ACC112 (cell line): ENCODE data around the gene LRRC8D.
A peak's percentile ranks its signal among the peaks of the same experiment; 100 is the strongest.

Source experiments
- H2AFZ ChIP-seq: fragments of 200-600 bp; sonication (generic); one replicate; pipeline ENCODE4 v1.6.0; 2017; ENCODE audit warnings: antibody characterized with exemption, low read length; ENCODE audit not compliant: unreplicated experiment
- H3K27ac ChIP-seq: fragments of 200-600 bp; sonication (generic); 2 replicates; pipeline ENCODE4 v1.5.1; 2014; ENCODE audit warnings: low read depth, mild to moderate bottlenecking, antibody characterized with exemption, low read length, moderate library complexity
- H3K27me3 ChIP-seq: fragments of 200-600 bp; sonication (generic); 2 replicates; pipeline ENCODE4 v1.6.1; 2014; ENCODE audit warnings: mild to moderate bottlenecking, antibody characterized with exemption, low read length, moderate library complexity, mixed read lengths; ENCODE audit not compliant: insufficient read depth
- H3K36me3 ChIP-seq: fragments of 200-600 bp; sonication (generic); 2 replicates; pipeline ENCODE4 v1.6.1; 2016; ENCODE audit warnings: mild to moderate bottlenecking, antibody characterized with exemption, low read length, moderate library complexity, mixed read lengths; ENCODE audit not compliant: insufficient read depth
- H3K4me1 ChIP-seq: fragments of 200-600 bp; sonication (generic); one replicate; pipeline ENCODE4 v1.6.1; 2016; ENCODE audit warnings: low read length, mixed read lengths; ENCODE audit not compliant: insufficient read depth, unreplicated experiment, control insufficient read depth
- H3K4me3 ChIP-seq: fragments of 200-600 bp; sonication (generic); 2 replicates; pipeline ENCODE4 v1.5.1; 2014; ENCODE audit warnings: mild to moderate bottlenecking, low read depth, low read length
- H3K79me2 ChIP-seq: fragments of 200-600 bp; sonication (generic); one replicate; pipeline ENCODE4 v1.6.0; 2016; ENCODE audit warnings: low read length; ENCODE audit not compliant: control insufficient read depth, unreplicated experiment, insufficient read depth

LRRC8D gene

DNA sequence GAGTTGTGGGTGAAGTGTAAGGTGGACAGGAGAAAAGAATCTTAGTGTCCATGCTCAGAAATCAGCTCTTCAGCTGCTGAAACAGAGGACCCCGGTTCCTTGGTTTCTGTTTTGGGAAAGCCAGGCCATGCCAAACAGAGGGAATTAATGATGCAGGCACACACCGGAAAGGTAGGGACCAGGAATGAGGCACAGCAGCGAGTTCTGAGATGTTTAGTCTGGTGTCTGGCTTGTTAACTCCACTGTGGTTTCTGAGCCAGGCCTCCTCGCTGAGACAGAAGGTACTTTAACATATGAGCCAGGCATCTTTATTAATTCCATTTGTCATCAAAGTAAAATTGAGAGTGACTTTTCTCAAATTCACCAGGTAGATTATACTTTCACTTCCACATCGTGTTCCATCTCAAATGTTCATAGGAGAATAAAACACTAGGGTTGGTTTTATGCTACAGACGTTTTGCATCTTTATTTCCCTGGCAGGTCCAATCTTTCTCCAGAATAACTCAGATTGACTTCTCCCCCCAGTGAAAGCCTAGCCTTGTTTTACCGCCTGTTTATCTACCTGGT lies 23.5 kb downstream of the LRRC8D start:
- no peaks in the 10 kb centered on the region for H3K27me3 ChIP-seq
- peaks cover 54% of the 10 kb centered on the region for H3K79me2 ChIP-seq
- H3K4me3 ChIP-seq: peak overlapping the region; percentile 92
- peak overlapping the region; percentile 44; the same call in 1 of the 2 replicates for H3K27ac ChIP-seq
- no peaks in the 10 kb centered on the region for H3K36me3 ChIP-seq
- H3K4me1 ChIP-seq: peaks cover 36% of the 10 kb centered on the region
- H2AFZ ChIP-seq: peak overlapping the region; percentile 8

DNA sequence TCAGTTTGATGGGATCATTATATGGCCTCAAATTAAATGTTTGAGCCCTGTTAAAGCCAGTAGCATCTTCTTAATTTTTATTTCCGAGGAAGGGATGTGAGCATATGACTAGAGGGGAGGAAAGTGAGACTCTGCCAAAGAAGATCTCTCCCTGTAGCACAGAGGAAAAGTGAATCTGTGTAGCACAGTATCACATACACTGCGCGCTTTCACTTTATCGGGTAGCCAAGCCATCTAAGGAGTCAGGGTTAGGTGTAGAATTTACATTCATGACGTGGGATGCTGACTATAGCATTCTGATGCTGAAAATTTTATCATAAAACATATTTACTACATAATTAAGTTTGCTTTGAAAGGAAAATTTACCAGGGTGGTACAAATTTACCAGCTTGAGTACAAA lies 24.0 kb downstream of the LRRC8D start:
- H3K27ac ChIP-seq: no peak overlapping the region
- no peaks in the 10 kb centered on the region for H3K27me3 ChIP-seq
- H3K79me2 ChIP-seq: peaks cover 57% of the 10 kb centered on the region
- H3K36me3 ChIP-seq: 0 out of 2 replicates have a peak, but pooled peaks cover 3% of the 10 kb centered on the region
- peaks cover 39% of the 10 kb centered on the region for H3K4me1 ChIP-seq
- H3K4me3 ChIP-seq: peak overlapping the region; percentile 92
- H2AFZ ChIP-seq: no peak overlapping the region

DNA sequence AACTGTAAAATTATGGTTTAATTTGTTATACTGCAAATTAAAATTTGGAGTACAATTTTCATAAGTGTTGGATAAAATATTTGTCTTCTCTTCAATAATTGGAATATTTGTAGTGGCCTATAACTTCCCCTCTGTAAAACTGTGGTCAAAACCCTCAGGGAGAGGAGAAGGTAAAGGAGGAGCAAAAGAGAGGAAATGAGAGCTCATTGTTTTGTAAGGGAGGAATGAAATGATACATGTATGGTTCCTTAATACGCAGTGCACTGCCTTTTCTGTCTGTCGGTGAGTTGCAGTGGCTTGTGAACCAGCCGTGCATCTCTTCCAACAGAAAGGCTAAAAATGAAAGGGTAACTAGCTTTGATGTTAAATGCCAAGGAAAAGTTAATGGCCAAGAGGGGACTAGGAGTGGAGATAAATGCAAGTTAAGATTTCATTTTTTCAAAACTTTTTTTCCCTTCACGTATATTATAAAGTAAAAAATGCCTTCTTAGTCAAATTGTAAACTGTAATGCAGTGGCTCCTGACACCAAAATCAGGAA lies 26.4 kb downstream of the LRRC8D start:
- H3K79me2 ChIP-seq: peaks cover 69% of the 10 kb centered on the region
- H3K4me3 ChIP-seq: no peak overlapping the region
- H3K27me3 ChIP-seq: no peaks in the 10 kb centered on the region
- no peak overlapping the region for H2AFZ ChIP-seq
- H3K4me1 ChIP-seq: peaks cover 37% of the 10 kb centered on the region
- H3K27ac ChIP-seq: no peak overlapping the region
- peaks cover 7% of the 10 kb centered on the region; the same call in 1 of the 2 replicates for H3K36me3 ChIP-seq

DNA sequence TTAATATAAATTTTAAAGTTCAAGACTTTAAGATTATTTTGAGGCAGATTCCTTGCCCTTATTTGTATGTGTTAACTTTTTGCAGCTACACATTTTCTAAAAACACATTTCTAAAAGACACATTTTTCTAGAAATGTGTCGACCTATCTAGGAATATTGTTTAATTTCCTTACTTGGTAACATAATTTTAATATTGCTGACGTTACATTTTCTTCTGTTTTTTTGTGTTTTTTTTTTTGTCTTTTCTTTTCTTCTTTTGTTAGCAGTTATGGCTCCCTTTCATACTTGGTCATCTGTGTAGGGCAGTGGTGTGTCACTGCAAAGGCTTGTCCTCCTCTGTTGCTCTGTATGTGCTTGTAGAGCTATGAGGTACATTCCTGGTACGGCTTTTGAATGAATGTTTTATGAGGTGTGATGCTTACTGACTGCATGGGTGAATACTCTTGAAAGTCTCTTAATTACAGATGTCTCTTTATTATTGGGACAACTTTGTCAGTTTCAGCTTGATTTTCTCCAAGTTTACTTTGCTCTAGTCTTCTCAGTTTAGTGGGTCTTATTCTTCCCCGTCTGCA lies 30.1 kb downstream of the LRRC8D start:
- H3K4me3 ChIP-seq: no peak overlapping the region
- no peak overlapping the region for H3K27ac ChIP-seq
- no peak overlapping the region for H2AFZ ChIP-seq
- peaks cover 67% of the 10 kb centered on the region for H3K79me2 ChIP-seq
- no peaks in the 10 kb centered on the region for H3K27me3 ChIP-seq
- H3K36me3 ChIP-seq: peaks cover 24% of the 10 kb centered on the region
- H3K4me1 ChIP-seq: peaks cover 30% of the 10 kb centered on the region

DNA sequence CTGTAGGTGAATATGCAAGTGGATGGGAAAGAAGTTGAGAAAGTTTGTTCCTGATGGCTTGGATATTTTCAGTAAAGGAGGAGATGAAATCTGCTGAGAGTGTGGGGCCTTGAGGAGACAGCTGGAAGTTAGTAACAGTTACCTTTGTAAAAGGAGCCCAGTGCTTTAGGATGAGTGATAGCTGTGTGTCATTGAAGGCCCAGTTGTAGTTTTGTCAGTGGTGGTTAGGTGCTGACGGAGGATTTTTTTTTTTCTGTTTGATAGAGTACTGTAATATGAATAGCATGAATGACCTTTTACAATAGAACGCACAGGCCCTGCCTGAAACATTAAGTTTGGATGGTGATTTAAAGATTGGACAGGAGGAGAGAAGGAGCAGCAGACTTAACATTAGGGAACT lies 33.3 kb downstream of the LRRC8D start:
- H2AFZ ChIP-seq: no peak overlapping the region
- H3K4me3 ChIP-seq: no peak overlapping the region
- H3K36me3 ChIP-seq: peaks cover 24% of the 10 kb centered on the region
- H3K4me1 ChIP-seq: peaks cover 24% of the 10 kb centered on the region
- peaks cover 61% of the 10 kb centered on the region for H3K79me2 ChIP-seq
- H3K27ac ChIP-seq: peak overlapping the region; percentile 96
- H3K27me3 ChIP-seq: no peaks in the 10 kb centered on the region

DNA sequence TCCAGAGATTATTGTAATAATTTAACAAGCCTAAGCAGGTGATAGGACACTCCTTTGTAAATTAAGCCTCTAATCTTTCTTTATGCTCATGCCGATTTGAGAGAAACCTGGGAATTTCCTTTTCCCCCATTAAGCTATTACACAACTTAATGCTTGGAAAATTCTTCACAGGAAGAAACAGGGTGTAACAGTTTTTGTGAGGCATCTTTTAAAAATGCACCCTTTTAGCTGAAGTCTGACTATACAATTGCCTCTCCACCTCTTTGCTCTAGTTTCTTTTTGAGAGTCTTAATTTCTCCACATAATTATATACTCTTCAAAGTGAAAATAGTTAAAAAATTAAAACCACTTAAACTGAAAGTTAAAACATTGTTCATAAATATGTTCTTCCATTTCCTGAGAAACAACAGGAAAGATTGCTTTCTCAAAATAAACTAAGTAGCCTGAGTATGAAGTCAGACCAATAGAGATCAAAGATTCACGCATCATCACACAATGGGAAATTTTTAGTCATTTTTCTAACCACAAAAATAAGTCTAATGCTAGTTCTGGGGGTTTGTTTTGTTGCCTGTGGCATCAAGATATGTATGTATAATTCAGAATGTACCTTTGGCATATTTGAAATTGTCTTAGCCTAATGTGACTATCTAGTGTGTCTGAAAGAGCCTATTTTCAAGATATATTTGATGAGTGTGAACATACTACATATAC lies 34.7 kb downstream of the LRRC8D start:
- Histone ChIP-seq H3K27me3 (no peaks in the 10 kb centered on the region), H3K4me3 (peak overlapping the region; percentile 46), H3K79me2 (peaks cover 62% of the 10 kb centered on the region), H3K36me3 (peaks cover 21% of the 10 kb centered on the region), H3K4me1 (peaks cover 21% of the 10 kb centered on the region), H3K27ac (peak overlapping the region; percentile 96), H2AFZ (peak overlapping the region; percentile 36)

DNA sequence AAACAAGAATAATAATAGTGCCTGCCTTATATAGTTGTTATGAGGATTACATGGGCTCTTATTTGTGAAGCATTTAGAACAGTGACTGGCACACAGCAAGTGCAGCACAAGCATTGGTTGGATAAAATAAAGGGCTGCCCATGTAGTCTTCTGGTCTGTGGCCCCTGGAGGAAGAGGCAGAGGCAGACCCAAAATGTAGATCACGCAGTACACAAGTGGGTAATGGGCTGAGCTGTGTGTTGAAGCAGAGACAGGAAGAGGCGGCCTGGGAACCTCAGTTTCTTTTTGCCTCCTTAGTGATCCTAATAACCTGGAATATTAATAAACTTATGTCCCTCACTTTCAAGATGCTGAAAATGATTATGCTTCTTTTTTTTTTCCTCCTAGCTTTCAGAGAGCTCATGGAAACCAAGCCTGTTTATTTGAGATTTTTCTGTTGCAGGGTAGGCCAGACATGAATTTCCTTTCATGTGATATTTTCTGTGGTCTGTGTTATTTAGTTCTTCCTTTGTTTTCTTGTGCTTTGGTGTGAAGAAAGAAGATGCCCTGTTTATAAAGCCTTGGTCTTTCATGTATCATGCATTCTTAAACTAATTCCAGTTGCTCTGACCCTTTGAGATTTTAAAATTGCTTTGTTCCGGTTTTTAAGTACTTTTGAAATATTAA lies 42.5 kb downstream of the LRRC8D start:
- Histone ChIP-seq H3K36me3 (no peaks in the 10 kb centered on the region; the same call in 1 of the 2 replicates), H3K79me2 (peaks cover 41% of the 10 kb centered on the region), H3K4me1 (peaks cover 25% of the 10 kb centered on the region), H3K27ac (no peak overlapping the region), H2AFZ (no peak overlapping the region), H3K4me3 (no peak overlapping the region), H3K27me3 (no peaks in the 10 kb centered on the region)

DNA sequence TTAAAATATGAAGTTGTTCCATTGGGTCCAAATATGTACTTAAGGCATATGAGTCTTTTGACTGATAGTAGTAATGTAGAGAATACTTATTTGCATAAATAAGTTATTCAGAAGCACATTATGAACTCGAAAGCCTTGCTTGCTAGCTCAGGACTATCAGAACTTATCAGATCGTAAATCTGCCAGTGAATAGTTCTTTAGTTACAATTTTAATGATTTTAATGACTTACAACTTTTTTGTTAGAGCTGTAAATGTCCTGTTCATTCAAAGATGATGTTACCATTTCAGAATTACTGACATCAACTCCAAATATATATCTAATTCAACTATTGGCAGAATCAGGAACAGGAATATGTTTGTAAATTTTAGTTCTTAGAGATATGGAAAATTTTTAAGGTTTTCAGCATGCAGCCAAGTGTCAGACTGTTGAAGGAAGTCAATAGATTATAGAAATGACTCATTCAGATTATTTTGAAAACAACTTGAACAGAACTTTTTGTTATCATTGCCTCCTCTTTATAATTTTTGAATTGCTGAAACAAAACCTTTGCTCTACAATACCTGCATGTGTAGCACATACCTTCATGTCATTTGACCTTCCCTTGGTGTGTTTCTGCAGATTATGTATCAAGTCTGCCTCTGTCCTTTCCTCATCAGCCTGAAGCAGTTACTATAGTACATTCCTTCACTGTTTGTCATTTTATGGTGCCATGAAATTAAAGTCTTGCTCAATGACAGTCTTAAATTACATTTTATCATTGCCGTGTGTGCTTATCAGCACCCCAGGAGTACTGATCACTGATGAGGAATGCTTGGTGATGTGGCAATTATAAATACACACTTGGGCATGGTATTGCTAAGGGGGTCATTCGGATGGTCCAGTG lies 44.9 kb downstream of the LRRC8D start:
- peak overlapping the region; percentile 63 for H3K4me3 ChIP-seq
- H2AFZ ChIP-seq: no peak overlapping the region
- H3K36me3 ChIP-seq: no peaks in the 10 kb centered on the region; the same call in 1 of the 2 replicates
- no peaks in the 10 kb centered on the region for H3K27me3 ChIP-seq
- peak overlapping the region; percentile 89 for H3K27ac ChIP-seq
- peaks cover 35% of the 10 kb centered on the region for H3K79me2 ChIP-seq
- H3K4me1 ChIP-seq: peaks cover 28% of the 10 kb centered on the region

DNA sequence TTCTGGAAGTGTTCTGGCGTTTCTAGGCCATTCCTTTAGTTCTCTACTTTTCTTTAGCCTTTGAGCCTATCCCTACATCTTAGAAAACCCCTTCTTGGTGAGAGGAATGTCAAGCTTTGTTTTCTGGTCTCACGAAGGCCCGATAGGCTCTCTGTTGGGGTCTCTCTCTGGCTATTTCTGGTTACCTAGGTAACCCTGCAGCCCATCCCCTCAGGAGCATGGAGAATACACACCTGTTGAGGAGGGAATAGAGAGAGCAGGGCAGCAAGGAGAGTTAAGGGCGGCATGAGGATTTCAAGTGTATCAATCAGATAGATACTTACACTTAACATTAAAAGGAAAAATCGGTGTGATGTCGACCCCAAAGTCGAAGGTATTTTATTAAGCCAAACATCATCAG lies 45.7 kb downstream of the LRRC8D start:
- Histone ChIP-seq H3K79me2 (peaks cover 34% of the 10 kb centered on the region), H3K4me1 (peaks cover 28% of the 10 kb centered on the region), H2AFZ (no peak overlapping the region), H3K36me3 (no peaks in the 10 kb centered on the region; the same call in 1 of the 2 replicates), H3K4me3 (peak overlapping the region; percentile 63; the same call in 1 of the 2 replicates), H3K27me3 (no peaks in the 10 kb centered on the region), H3K27ac (peak overlapping the region; percentile 89)

DNA sequence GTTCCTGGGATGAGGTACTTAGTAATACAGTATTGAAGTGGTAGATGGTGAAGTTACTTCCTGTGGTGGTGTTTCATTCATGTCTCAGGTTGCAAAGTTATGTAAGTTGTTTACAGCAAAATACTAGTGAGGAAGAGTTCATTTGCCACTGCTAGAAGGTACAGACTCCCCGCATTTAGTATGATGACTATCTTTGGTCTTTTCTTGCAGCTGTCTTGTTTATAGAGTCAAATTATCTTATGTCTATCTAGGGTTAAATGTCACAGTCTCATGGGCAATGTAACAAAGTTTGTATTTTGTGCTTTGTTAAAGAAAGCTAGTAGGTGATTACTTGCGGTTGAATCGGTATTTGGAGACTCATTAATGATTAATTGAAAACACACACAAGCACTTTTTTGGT lies 50.2 kb downstream of the LRRC8D start:
- Histone ChIP-seq H2AFZ (no peak overlapping the region), H3K4me3 (no peak overlapping the region), H3K4me1 (peaks cover 27% of the 10 kb centered on the region), H3K79me2 (peaks cover 37% of the 10 kb centered on the region), H3K36me3 (no peaks in the 10 kb centered on the region; the same call in 1 of the 2 replicates), H3K27ac (no peak overlapping the region), H3K27me3 (no peaks in the 10 kb centered on the region)
